Neural cell (in vitro differentiated cells): ENCODE measurements around the gene CNN1. TPM values are rescaled to one million over a fixed set of nuclear protein-coding genes. Genes with fewer than 3 reads are reported as not detected.

Source experiments
- H2AFZ ChIP-seq: fragments of 200-600, 300-800 bp; sonication (generic), shearing (Covaris generic); 2 replicates; pipeline ENCODE4 v1.6.0; 2014; ENCODE audit warnings: low read depth, mild to moderate bottlenecking, antibody characterized with exemption, low read length, moderate library complexity
- H3F3A ChIP-seq: fragments of 200-600 bp; shearing (Covaris generic); 2 replicates; pipeline ENCODE4 v1.6.1; 2016; ENCODE audit warnings: mild to moderate bottlenecking, moderate library complexity, mixed read lengths, antibody characterized with exemption, low read length; ENCODE audit not compliant: insufficient read depth, poor library complexity, severe bottlenecking
- H3K27ac ChIP-seq: fragments of 200-600, 300-800 bp; sonication (generic), shearing (Covaris generic); 2 replicates; pipeline ENCODE4 v1.5.1; 2014; ENCODE audit warnings: mild to moderate bottlenecking, low read length, moderate library complexity
- H3K27me3 ChIP-seq: fragments of 300-800, 200-600 bp; sonication (generic), shearing (Covaris generic); 2 replicates; pipeline ENCODE4 v1.6.0; 2014; ENCODE audit warnings: mild to moderate bottlenecking, low read depth, low read length, moderate library complexity; ENCODE audit not compliant: insufficient read depth
- H3K36me3 ChIP-seq: fragments of 300-800, 200-600 bp; sonication (generic), shearing (Covaris generic); 2 replicates; pipeline ENCODE4 v1.5.1; 2014; ENCODE audit warnings: mild to moderate bottlenecking, antibody characterized with exemption, low read length, moderate library complexity; ENCODE audit not compliant: insufficient read depth
- H3K4me2 ChIP-seq: fragments of 300-800, 200-600 bp; sonication (generic), shearing (Covaris generic); 2 replicates; pipeline ENCODE4 v1.6.0; 2014; ENCODE audit warnings: mild to moderate bottlenecking, low read length
- H3K4me3 ChIP-seq: fragments of 300-800, 200-600 bp; sonication (generic), shearing (Covaris generic); 2 replicates; pipeline ENCODE4 v1.5.1; 2014; ENCODE audit warnings: mild to moderate bottlenecking, low read length, moderate library complexity
- H3K79me2 ChIP-seq: fragments of 200-600 bp; shearing (Covaris generic); replicated peaks from 2 replicates; pipeline ENCODE4 v1.6.0; 2014; ENCODE audit warnings: mild to moderate bottlenecking, low read length, moderate library complexity; ENCODE audit not compliant: insufficient read depth
- H3K9ac ChIP-seq: fragments of 300-800, 200-600 bp; sonication (generic), shearing (Covaris generic); 2 replicates; pipeline ENCODE4 v1.6.1; 2016; ENCODE audit warnings: mild to moderate bottlenecking, low read length, mixed read lengths
- H3K9me2 ChIP-seq: fragments of 200-600 bp; shearing (Covaris generic); 2 replicates; pipeline ENCODE4 v1.6.1; 2016; ENCODE audit warnings: mild to moderate bottlenecking, low read length, mixed read lengths; ENCODE audit not compliant: insufficient read depth
- H3K9me3 ChIP-seq: fragments of 200-600, 300-800 bp; sonication (generic), shearing (Covaris generic); 2 replicates; pipeline ENCODE4 v1.6.1; 2016; ENCODE audit warnings: mild to moderate bottlenecking, mixed run types, low read length, moderate library complexity, mixed read lengths
- H4K20me1 ChIP-seq: fragments of 200-600 bp; shearing (Covaris generic); 2 replicates; pipeline ENCODE4 v1.6.1; 2016; ENCODE audit warnings: mild to moderate bottlenecking, mixed run types; ENCODE audit not compliant: insufficient read depth
- CTCF ChIP-seq: fragments of 450-650 bp; IDR thresholded peaks from 2 replicates; pipeline ENCODE4 v1.5.1; 2014; ENCODE audit warnings: antibody characterized with exemption, mild to moderate bottlenecking, moderate library complexity; ENCODE audit not compliant: poor library complexity, severe bottlenecking
- EP300 ChIP-seq: fragments of 450-650 bp; conservative IDR thresholded peaks from 2 replicates; pipeline ENCODE4 v1.6.1; 2014; ENCODE audit warnings: antibody characterized with exemption, mild to moderate bottlenecking, moderate library complexity; ENCODE audit not compliant: poor library complexity, severe bottlenecking
- EZH2 ChIP-seq: fragments of 200-600, 300-800 bp; shearing (Covaris generic), sonication (generic); IDR thresholded peaks from 2 replicates; pipeline ENCODE4 v1.6.1; 2014; ENCODE audit warnings: antibody characterized with exemption, low read length, borderline replicate concordance, mild to moderate bottlenecking; ENCODE audit not compliant: insufficient read depth, poor library complexity, severe bottlenecking
- MXI1 ChIP-seq: fragments of 450-650 bp; conservative IDR thresholded peaks from 2 replicates; pipeline ENCODE4 v1.6.1; 2014; ENCODE audit warnings: antibody characterized with exemption, mild to moderate bottlenecking; ENCODE audit not compliant: poor library complexity, severe bottlenecking
- POLR2AphosphoS5 ChIP-seq: IDR thresholded peaks from 2 replicates; pipeline ENCODE4 v1.6.1; 2012
- RAD21 ChIP-seq: fragments of 450-650 bp; conservative IDR thresholded peaks from 2 replicates; pipeline ENCODE4 v1.6.1; 2014; ENCODE audit warnings: antibody characterized with exemption, mild to moderate bottlenecking, moderate library complexity
- REST ChIP-seq: IDR thresholded peaks from 2 replicates; pipeline ENCODE4 v1.6.1; 2012; ENCODE audit warnings: borderline replicate concordance
- SMC3 ChIP-seq: fragments of 450-650 bp; conservative IDR thresholded peaks from 2 replicates; pipeline ENCODE4 v1.6.1; 2014; ENCODE audit warnings: antibody characterized with exemption, mild to moderate bottlenecking, moderate library complexity; ENCODE audit not compliant: poor library complexity
- TAF1 ChIP-seq: IDR thresholded peaks from 2 replicates; pipeline ENCODE4 v1.6.1; 2012; ENCODE audit warnings: low read depth
- polyA plus RNA-seq: library from polyadenylated mRNA; depleted of rRNA; stranded (reverse); fragments of >200 nt; gene quantifications from 2 replicates; pipeline ENCODE4 v1.2.3, GENCODE V29; 2014

CNN1 gene
- polyA plus RNA-seq, 1 donor from 2014 or later = not detected

- Histone ChIP-seq H3K4me3 (peak overlapping the region; percentile 87), H3K36me3 (no peaks in the 10 kb centered on the region), H3K9ac (peak overlapping the region; percentile 90), H3F3A (no peaks in the 10 kb centered on the region), H3K27me3 (no peaks in the 10 kb centered on the region), H2AFZ (peak overlapping the region; percentile 71), H4K20me1 (no peaks in the 10 kb centered on the region), H3K79me2 (no peaks in the 10 kb centered on the region), H3K9me2 (no peaks in the 10 kb centered on the region), H3K9me3 (no peaks in the 10 kb centered on the region), H3K4me2 (peak overlapping the region; percentile 38), H3K27ac (peak overlapping the region; percentile 76)
- TF ChIP-seq TAF1 (no peak), SMC3 (no peak), REST (no peak), EP300 (no peak)
Measured at GRCh38 chr19:11506101-11506555, 32.5 kb upstream of the CNN1 start.

GRCh38 chr19:11506967-11507366, 31.7 kb upstream of the CNN1 start:
- Histone ChIP-seq H3K9me3 (no peaks in the 10 kb centered on the region), H3K79me2 (no peaks in the 10 kb centered on the region), H2AFZ (no peak overlapping the region), H3K27ac (no peak overlapping the region), H3K9ac (no peak overlapping the region), H3K4me3 (no peak overlapping the region), H3F3A (no peaks in the 10 kb centered on the region), H3K27me3 (no peaks in the 10 kb centered on the region), H4K20me1 (no peaks in the 10 kb centered on the region), H3K9me2 (no peaks in the 10 kb centered on the region), H3K4me2 (no peak overlapping the region), H3K36me3 (no peaks in the 10 kb centered on the region)
- TF ChIP-seq SMC3 (no peak), POLR2AphosphoS5 (no peak), TAF1 (no peak), MXI1 (no peak), RAD21 (no peak)

- H2AFZ ChIP-seq = no peak overlapping the region
- H3K4me3 ChIP-seq = no peak overlapping the region
- TF ChIP-seq EZH2 (no peak), POLR2AphosphoS5 (no peak), TAF1 (no peak), RAD21 (no peak), MXI1 (no peak), CTCF (no peak), EP300 (no peak), SMC3 (no peak), REST (no peak)
- no peak overlapping the region for H3K27ac ChIP-seq
- no peaks in the 10 kb centered on the region for H3F3A ChIP-seq
- H3K9me2 ChIP-seq = no peaks in the 10 kb centered on the region
- H3K36me3 ChIP-seq = no peaks in the 10 kb centered on the region
- H3K9ac ChIP-seq = no peak overlapping the region
- H3K4me2 ChIP-seq = no peak overlapping the region
- no peaks in the 10 kb centered on the region for H3K27me3 ChIP-seq
- no peaks in the 10 kb centered on the region for H3K9me3 ChIP-seq
- H4K20me1 ChIP-seq = no peaks in the 10 kb centered on the region
- H3K79me2 ChIP-seq = no peaks in the 10 kb centered on the region
Measured at GRCh38 chr19:11507370-11508078, 31.1 kb upstream of the CNN1 start.
